ENCODE results near the gene ITPRIPL1.
A peak's percentile ranks its signal among the peaks of the same experiment; 100 is the strongest.

The ITPRIPL1 gene

DNA sequence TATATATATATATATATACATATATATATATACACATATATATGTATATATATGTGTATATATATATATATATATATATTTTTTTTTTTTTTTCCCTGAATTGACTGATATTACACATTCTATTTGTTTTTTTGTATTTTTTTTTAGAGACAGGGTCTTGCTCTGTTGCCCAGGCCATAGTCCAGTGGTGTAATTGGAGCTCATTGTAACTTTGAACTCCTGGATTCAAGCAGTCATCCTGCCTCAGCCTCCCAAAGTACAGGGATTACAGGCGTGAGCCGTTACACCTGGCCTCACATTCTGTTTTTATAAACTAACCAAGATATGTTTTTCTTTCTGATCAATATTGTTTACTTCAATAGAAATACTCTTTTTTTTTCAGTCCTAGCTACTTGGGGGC is 36.6 kb downstream of the ITPRIPL1 start:
- DNase-seq (ENCODE audit: low read depth) = no peak
- no peak overlapping the region for H3K4me3 ChIP-seq (ENCODE audit: low read depth, low read length)
- TF ChIP-seq, protein P1, sequence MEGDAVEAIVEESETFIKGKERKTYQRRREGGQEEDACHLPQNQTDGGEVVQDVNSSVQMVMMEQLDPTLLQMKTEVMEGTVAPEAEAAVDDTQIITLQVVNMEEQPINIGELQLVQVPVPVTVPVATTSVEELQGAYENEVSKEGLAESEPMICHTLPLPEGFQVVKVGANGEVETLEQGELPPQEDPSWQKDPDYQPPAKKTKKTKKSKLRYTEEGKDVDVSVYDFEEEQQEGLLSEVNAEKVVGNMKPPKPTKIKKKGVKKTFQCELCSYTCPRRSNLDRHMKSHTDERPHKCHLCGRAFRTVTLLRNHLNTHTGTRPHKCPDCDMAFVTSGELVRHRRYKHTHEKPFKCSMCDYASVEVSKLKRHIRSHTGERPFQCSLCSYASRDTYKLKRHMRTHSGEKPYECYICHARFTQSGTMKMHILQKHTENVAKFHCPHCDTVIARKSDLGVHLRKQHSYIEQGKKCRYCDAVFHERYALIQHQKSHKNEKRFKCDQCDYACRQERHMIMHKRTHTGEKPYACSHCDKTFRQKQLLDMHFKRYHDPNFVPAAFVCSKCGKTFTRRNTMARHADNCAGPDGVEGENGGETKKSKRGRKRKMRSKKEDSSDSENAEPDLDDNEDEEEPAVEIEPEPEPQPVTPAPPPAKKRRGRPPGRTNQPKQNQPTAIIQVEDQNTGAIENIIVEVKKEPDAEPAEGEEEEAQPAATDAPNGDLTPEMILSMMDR (conservative IDR thresholded peaks at IDR 0.05; ENCODE audit: low read depth, low read length) = no peak

DNA sequence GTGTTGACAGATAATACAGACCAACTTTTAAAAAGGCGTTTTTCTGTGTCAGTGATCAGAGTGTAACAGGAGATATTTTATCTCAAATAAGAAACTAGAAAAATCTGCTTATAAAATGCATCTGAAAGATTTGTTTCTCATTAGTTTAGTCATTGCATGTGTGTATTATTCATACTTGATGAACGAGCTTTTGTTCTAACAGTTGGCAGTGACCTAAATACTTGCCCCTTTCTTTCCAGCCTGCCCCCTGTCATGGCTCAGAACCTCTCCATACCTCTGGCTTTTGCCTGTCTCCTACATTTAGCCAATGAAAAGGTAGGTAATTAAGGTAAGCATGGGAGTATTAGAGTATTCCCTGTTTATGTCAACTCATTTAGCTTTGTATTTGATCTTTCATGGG is 44.1 kb downstream of the ITPRIPL1 start:
- H3K4me3 ChIP-seq (ENCODE audit: low read depth, low read length) = no peak overlapping the region
- TF ChIP-seq, protein P1 (conservative IDR thresholded peaks at IDR 0.05; ENCODE audit: low read depth, low read length) = no peak
- DNase-seq (ENCODE audit: low read depth) = no peak

DNA sequence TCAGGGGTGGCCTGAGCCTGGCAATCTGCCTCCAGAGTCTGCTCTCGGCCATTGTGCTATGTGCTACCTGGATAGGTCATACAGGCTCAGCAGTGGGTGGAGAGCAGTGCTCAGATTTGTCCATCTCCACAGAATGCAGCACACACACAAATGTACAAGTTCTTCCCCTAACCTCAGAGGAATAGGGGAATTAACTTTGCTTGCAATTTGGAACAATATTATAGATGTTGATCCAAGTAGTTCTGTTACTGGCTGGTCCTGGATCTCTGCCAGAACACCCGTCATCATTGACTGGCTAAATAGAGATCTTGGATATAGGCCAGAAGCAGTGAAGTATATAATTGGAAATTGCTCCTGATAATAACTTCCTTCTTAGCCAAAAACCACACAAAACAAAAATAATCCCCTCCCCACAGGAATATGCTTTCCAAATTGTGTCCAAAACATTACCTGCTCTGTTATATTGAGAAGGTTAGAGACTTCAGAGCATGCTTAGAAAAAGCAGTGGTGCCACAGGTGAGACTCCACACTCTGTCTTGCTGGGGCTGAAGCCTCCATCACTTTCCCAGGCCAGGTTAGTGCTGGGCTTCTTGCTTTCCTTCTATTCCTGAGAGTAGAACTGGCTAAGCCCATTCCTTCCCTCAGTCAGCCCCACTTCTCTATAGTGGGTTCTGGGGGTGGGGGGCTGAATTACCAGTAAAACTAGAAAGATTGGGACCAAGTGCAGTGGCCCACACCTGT is 49.3 kb downstream of the ITPRIPL1 start:
- peak; percentile 65 for DNase-seq (ENCODE audit: low read depth)
- H3K4me3 ChIP-seq (ENCODE audit: low read depth, low read length) = no peak overlapping the region
- TF ChIP-seq, protein P1 (conservative IDR thresholded peaks at IDR 0.05; ENCODE audit: low read depth, low read length) = no peak
